GM13977 (cell line): ENCODE results near the gene HBE1.

Experiments used
- DNase-seq: peaks from one replicate; pipeline ENCODE4 v3.0.0; 2012; ENCODE audit warnings: low spot score
- CTCF ChIP-seq: IDR thresholded peaks from 2 replicates; pipeline ENCODE4 v1.5.1; 2012; ENCODE audit warnings: mild to moderate bottlenecking, control low read depth; ENCODE audit not compliant: insufficient read depth; ENCODE audit errors: extremely low read depth, missing control alignments
- in situ Hi-C: fragments of 300-500 bp; cut with MboI; formaldehyde crosslinking; loops from one replicate; pipeline ENCODE4 v1.12.0; 2022; ENCODE audit warnings: low sequenced_read_pairs, low pct_unique_long_range_greater_than_20kb, mixed read lengths, inconsistent platforms; ENCODE audit not compliant: unreplicated experiment

Gene HBE1

GRCh38 chr11:5223686-5224085, 46.1 kb downstream of the HBE1 start:
- DNase-seq = no peak
- TF ChIP-seq CTCF = no peak
- in situ Hi-C loops = no loop called here

GRCh38 chr11:5223146-5223545, 46.6 kb downstream of the HBE1 start:
- no peak for DNase-seq
- in situ Hi-C loops = no loop called here
- no peak for TF ChIP-seq CTCF
